NB4 (cell line): Measurements from ENCODE around the gene FNDC5.

Experiments used
- DNase-seq: peaks from one replicate; pipeline ENCODE4 v3.0.0; 2010; ENCODE audit warnings: low read depth
- H3K4me3 ChIP-seq: one replicate; pipeline ENCODE4 v1.5.1; 2011; ENCODE audit warnings: mild to moderate bottlenecking, low read depth, low read length, moderate library complexity
- CTCF ChIP-seq: IDR thresholded peaks from one replicate; pipeline ENCODE4 v1.5.1; 2012; ENCODE audit warnings: low read depth, low read length
- MAX ChIP-seq: IDR thresholded peaks from 2 replicates; pipeline ENCODE4 v1.6.1; 2011; ENCODE audit warnings: low read depth, low read length
- MYC ChIP-seq: IDR thresholded peaks from 2 replicates; pipeline ENCODE4 v1.6.1; 2011; ENCODE audit warnings: low read depth, low read length
- POLR2A ChIP-seq: IDR thresholded peaks from 2 replicates; pipeline ENCODE4 v1.6.1; 2011; ENCODE audit warnings: mild to moderate bottlenecking; ENCODE audit not compliant: insufficient read length; ENCODE audit errors: extremely low read depth

Gene FNDC5

GRCh38 chr1:32858791-32859190, 11.9 kb downstream of the FNDC5 start:
- H3K4me3 ChIP-seq, result no peak overlapping the region
- DNase-seq, result no peak
- TF ChIP-seq CTCF (no peak), MAX (no peak), MYC (no peak), POLR2A (no peak)

- DNase-seq, result no peak
- TF ChIP-seq CTCF (no peak), MAX (no peak), MYC (no peak), POLR2A (no peak)
- no peak overlapping the region for H3K4me3 ChIP-seq
These were observed 12.6 kb downstream of the FNDC5 start for GRCh38 chr1:32858136-32858535.

GRCh38 chr1:32855861-32856617, 14.7 kb downstream of the FNDC5 start:
- TF ChIP-seq MYC (no peak), POLR2A (no peak), CTCF (no peak), MAX (no peak)
- no peak for DNase-seq

GRCh38 chr1:32848354-32849063, 22.2 kb downstream of the FNDC5 start:
- H3K4me3 ChIP-seq, result no peak overlapping the region
- no peak for DNase-seq
- TF ChIP-seq MYC (no peak), MAX (no peak), CTCF (no peak), POLR2A (no peak)

More at GRCh38 chr1:32855861-32856617, 14.7 kb downstream of the FNDC5 start:
- H3K4me3 ChIP-seq, result no peak overlapping the region

GRCh38 chr1:32831878-32832277, 38.8 kb downstream of the FNDC5 start:
- DNase-seq, result no peak
- TF ChIP-seq MYC (no peak), MAX (no peak), CTCF (no peak), POLR2A (no peak)
- H3K4me3 ChIP-seq, result no peak overlapping the region
